H1 (cell line): Measurements from ENCODE around the gene TIGD1. TPM values are rescaled to one million over a fixed set of nuclear protein-coding genes. Genes with fewer than 3 reads are reported as not detected.

ENCODE experiments used
- CTCF ChIA-PET: fragments of 300-600 bp; sonication (Branson Sonifier 250); formaldehyde crosslinking; loops from one replicate; lab custom pipeline; 2021; ENCODE audit not compliant: partially characterized antibody; lab: Charles Lee
- POLR2A ChIA-PET: fragments of 300-600 bp; sonication (Branson Sonifier 250); formaldehyde crosslinking; loops from one replicate; lab custom pipeline; 2021; ENCODE audit warnings: inconsistent platforms; ENCODE audit not compliant: partially characterized antibody; lab: Charles Lee
- DNase-seq, 2 experiments: peaks; one replicate each; pipeline versions ENCODE4 v3.0.0 to v3.0.0-alpha.2; 2010 to 2022; ENCODE audit warnings: low spot score in 2 of 2, low read depth in 1 of 2, mixed read lengths in 1 of 2
- FAIRE-seq: peaks from 2 replicates; lab custom pipeline; 2011; peaks lifted over from hg19 to GRCh38; lab: Jason Lieb, UNC
- H2AFZ ChIP-seq: 2 replicates; pipeline ENCODE4 v1.8.1; 2012; ENCODE audit warnings: low read length, inconsistent platforms
- H2AK5ac ChIP-seq: 2 replicates; pipeline ENCODE4 v1.6.1; 2013; ENCODE audit warnings: low read depth, low read length
- H2BK120ac ChIP-seq: replicated peaks from 2 replicates; pipeline ENCODE3; 2013; ENCODE audit warnings: low read depth, low read length, inconsistent platforms
- H2BK12ac ChIP-seq: 2 replicates; pipeline ENCODE4 v1.6.1; 2013; ENCODE audit warnings: low read depth, low read length
- H2BK15ac ChIP-seq: 2 replicates; pipeline ENCODE4 v1.6.1; 2013; ENCODE audit warnings: low read length
- H2BK20ac ChIP-seq: 2 replicates; pipeline ENCODE4 v1.6.1; 2013; ENCODE audit warnings: low read length
- H2BK5ac ChIP-seq: 2 replicates; pipeline ENCODE4 v1.6.1; 2013; ENCODE audit warnings: low read depth, low read length
- H3K14ac ChIP-seq: 2 replicates; pipeline ENCODE4 v1.6.1; 2013; ENCODE audit warnings: inconsistent platforms; ENCODE audit not compliant: insufficient read length
- H3K18ac ChIP-seq: 2 replicates; pipeline ENCODE4 v1.6.1; 2013; ENCODE audit warnings: low read length; ENCODE audit errors: extremely low read depth
- H3K23ac ChIP-seq: 2 replicates; pipeline ENCODE4 v1.6.1; 2013; ENCODE audit warnings: inconsistent platforms; ENCODE audit not compliant: insufficient read length
- H3K23me2 ChIP-seq: 2 replicates; pipeline ENCODE4 v1.6.1; 2013; ENCODE audit warnings: low read depth, low read length
- H3K27ac ChIP-seq: 2 replicates; pipeline ENCODE4 v1.6.1; 2011; ENCODE audit warnings: low read depth, low read length, inconsistent platforms
- H3K27me3 ChIP-seq, 4 experiments: replicated peaks in 1 of 4; 1 replicate in 1 of 4; 2 replicates in 3 of 4; pipeline versions ENCODE4 v1.6.1 to v1.8.1; 2011 to 2013; ENCODE audit warnings: low read length in 3 of 4, mild to moderate bottlenecking in 3 of 4, inconsistent platforms in 2 of 4, mixed read lengths in 2 of 4, moderate library complexity in 1 of 4; ENCODE audit not compliant: control insufficient read depth in 3 of 4, insufficient read depth in 3 of 4; ENCODE audit errors: extremely low read depth in 1 of 4
- H3K36me3 ChIP-seq, 4 experiments: 2 replicates each; pipeline versions ENCODE4 v1.6.1 to v1.8.1; 2011 to 2013; ENCODE audit warnings: mild to moderate bottlenecking in 4 of 4, low read length in 3 of 4, moderate library complexity in 2 of 4, control low read depth in 1 of 4, inconsistent platforms in 1 of 4; ENCODE audit not compliant: insufficient read depth in 4 of 4, control insufficient read depth in 2 of 4
- H3K4ac ChIP-seq: replicated peaks from 2 replicates; pipeline ENCODE3; 2013; ENCODE audit warnings: low read length, low read depth, mixed read lengths, inconsistent platforms; ENCODE audit not compliant: insufficient read length
- H3K4me1 ChIP-seq, 4 experiments: replicated peaks in 1 of 4; 1 replicate in 1 of 4; 2 replicates in 3 of 4; pipeline versions ENCODE4 v1.6.1 to v1.8.1; 2011 to 2013; ENCODE audit warnings: low read length in 3 of 4, inconsistent platforms in 2 of 4, mixed read lengths in 1 of 4; ENCODE audit not compliant: insufficient read depth in 4 of 4, control insufficient read depth in 3 of 4
- H3K4me2 ChIP-seq, 2 experiments: 2 replicates each; pipeline versions ENCODE4 v1.6.1 to v1.8.1; 2011 to 2013; ENCODE audit warnings: low read depth in 2 of 2, low read length in 2 of 2, control low read depth in 1 of 2, inconsistent platforms in 1 of 2, mild to moderate bottlenecking in 1 of 2; ENCODE audit not compliant: insufficient read depth in 1 of 2
- H3K4me3 ChIP-seq, 4 experiments: fragments of 200-600, 300-600 bp in 1 of 4; sonication (generic), shearing (Covaris generic), sonication (Bioruptor Twin) in 1 of 4; 2 replicates each; pipeline versions ENCODE4 v1.5.1 to v1.8.1; 2011 to 2016; ENCODE audit warnings: low read length in 4 of 4, low read depth in 3 of 4, control low read depth in 2 of 4, inconsistent platforms in 2 of 4, mild to moderate bottlenecking in 2 of 4, mixed read lengths in 1 of 4, moderate library complexity in 1 of 4; ENCODE audit not compliant: insufficient read depth in 2 of 4; ENCODE audit errors: extremely low read depth in 1 of 4
- H3K56ac ChIP-seq: replicated peaks from 2 replicates; pipeline ENCODE3; 2013; ENCODE audit warnings: low read depth, mild to moderate bottlenecking, mixed read lengths, low read length, inconsistent platforms; ENCODE audit not compliant: insufficient read length
- H3K79me1 ChIP-seq: 2 replicates; pipeline ENCODE4 v1.6.1; 2013; ENCODE audit warnings: low read depth, low read length, control low read depth
- H3K79me2 ChIP-seq, 2 experiments: 2 replicates each; pipeline versions ENCODE4 v1.6.1 to v1.8.1; 2012 to 2013; ENCODE audit warnings: low read length in 2 of 2, mild to moderate bottlenecking in 2 of 2, inconsistent platforms in 1 of 2; ENCODE audit not compliant: insufficient read depth in 2 of 2, control insufficient read depth in 1 of 2
- H3K9ac ChIP-seq, 4 experiments: replicated peaks in 1 of 4; 1 replicate in 1 of 4; 2 replicates in 3 of 4; pipeline versions ENCODE4 v1.6.1 to v1.8.1; 2011 to 2013; ENCODE audit warnings: low read depth in 3 of 4, low read length in 3 of 4, control low read depth in 2 of 4, mild to moderate bottlenecking in 2 of 4, moderate library complexity in 2 of 4, inconsistent platforms in 1 of 4; ENCODE audit errors: extremely low read depth in 1 of 4
- H3K9me3 ChIP-seq, 2 experiments: 2 replicates each; pipeline versions ENCODE4 v1.6.1 to v1.8.1; 2012 to 2013; ENCODE audit warnings: mild to moderate bottlenecking in 2 of 2, moderate library complexity in 2 of 2, control low read depth in 1 of 2, inconsistent platforms in 1 of 2, low read depth in 1 of 2, low read length in 1 of 2, mixed read lengths in 1 of 2; ENCODE audit not compliant: insufficient read depth in 2 of 2
- H4K20me1 ChIP-seq, 2 experiments: replicated peaks in 1 of 2; 2 replicates each; pipeline versions ENCODE3 to v1.8.1; 2011 to 2013; ENCODE audit warnings: inconsistent platforms in 2 of 2, low read length in 2 of 2, mild to moderate bottlenecking in 1 of 2; ENCODE audit not compliant: insufficient read depth in 2 of 2, control insufficient read depth in 1 of 2
- H4K5ac ChIP-seq: 2 replicates; pipeline ENCODE4 v1.6.1; 2013; ENCODE audit warnings: low read length, low read depth, mixed read lengths, inconsistent platforms; ENCODE audit not compliant: insufficient read length
- H4K8ac ChIP-seq: 2 replicates; pipeline ENCODE4 v1.8.0; 2013; ENCODE audit warnings: mild to moderate bottlenecking, moderate library complexity, low read length, inconsistent platforms; ENCODE audit not compliant: insufficient read depth; ENCODE audit errors: extremely low read depth
- H4K91ac ChIP-seq: replicated peaks from 2 replicates; pipeline ENCODE3; 2013; ENCODE audit warnings: low read length, mixed read lengths, inconsistent platforms; ENCODE audit not compliant: insufficient read length
- CTCF ChIP-seq, 3 experiments: IDR thresholded peaks; 1 replicate in 2 of 3; 2 replicates in 1 of 3; pipeline versions ENCODE4 v1.5.1 to v1.6.1; 2011; ENCODE audit warnings: low read length in 3 of 3, mild to moderate bottlenecking in 3 of 3, inconsistent platforms in 2 of 3, low read depth in 1 of 3, moderate library complexity in 1 of 3; ENCODE audit not compliant: insufficient read depth in 1 of 3; ENCODE audit errors: control extremely low read depth in 1 of 3
- FOSL1 ChIP-seq: IDR thresholded peaks from 2 replicates; pipeline ENCODE4 v1.6.1; 2011; ENCODE audit warnings: mild to moderate bottlenecking, low read depth, low read length, moderate library complexity; ENCODE audit not compliant: insufficient read depth
- RNF2 ChIP-seq: fragments of 200-900, 300-1000 bp; sonication (generic); IDR thresholded peaks from 2 replicates; pipeline ENCODE4 v1.7.1; 2016; ENCODE audit warnings: borderline replicate concordance, low read depth, mild to moderate bottlenecking, antibody characterized with exemption, low read length; ENCODE audit not compliant: poor library complexity, severe bottlenecking; ENCODE audit errors: missing control alignments
- SP4 ChIP-seq: IDR thresholded peaks from 2 replicates; pipeline ENCODE4 v1.6.1; 2012; ENCODE audit warnings: low read length, inconsistent platforms
- SRF ChIP-seq: IDR thresholded peaks from 2 replicates; pipeline ENCODE4 v1.6.1; 2011; ENCODE audit warnings: mild to moderate bottlenecking, low read depth, low read length, moderate library complexity
- TAF7 ChIP-seq: optimal IDR thresholded peaks from 2 replicates; pipeline ENCODE3; 2011; ENCODE audit warnings: low read depth, mild to moderate bottlenecking, inconsistent platforms, low read length, moderate library complexity, borderline replicate concordance
- WGBS, 2 experiments: shearing (Covaris generic) in 1 of 2; methylation state at CpG; one replicate each; pipeline versions ENCODE4 v1.1.6 to v1.1.7; 2013 to 2015; ENCODE audit warnings: low lambda C conversion rate in 2 of 2, mixed read lengths in 2 of 2, inconsistent platforms in 1 of 2, low coverage in 1 of 2, missing lambda C conversion rate in 1 of 2; ENCODE audit not compliant: insufficient replicate concordance in 2 of 2, insufficient coverage in 1 of 2, insufficient read length in 1 of 2; ENCODE audit errors: extremely low coverage in 1 of 2, missing lambda C conversion rate in 1 of 2; 5-methylcytosine and 5-hydroxymethylcytosine counted together
- polyA plus RNA-seq, 7 experiments: library from polyadenylated mRNA; depleted of rRNA in 3 of 7; stranded (reverse) in 5 of 7; unstranded in 2 of 7; fragments of >200 nt in 5 of 7; fragments of 200-250 nt in 2 of 7; gene quantifications; 1 replicate in 5 of 7; 2 replicates in 1 of 7; 4 replicates in 1 of 7; pipeline versions ENCODE4 v1.2.1 to v1.2.3, GENCODE V29; 2011 to 2013; ENCODE audit warnings: missing spikeins in 2 of 7, mixed read lengths in 2 of 7
- total RNA-seq: library from RNA; stranded (reverse); fragmentation: NEBNext Ultra II Directional; extraction: Animal tissue kit (Norgen Biotek cat#: 25700); gene quantifications from 2 replicates; pipeline ENCODE4 v1.2.1, GENCODE V29; 2021

TIGD1 gene
- total and polyA plus RNA-seq, 2 of the 8 experiments (the other 6 are each of a cell fraction or from before 2014, with no cell fraction given) = 4.7 to 8.3 TPM

GRCh38 chr2:232568161-232568560, 17.8 kb upstream of the TIGD1 start:
- Histone ChIP-seq H3K36me3 (peaks cover 11 to 72% (median 49%) of the 10 kb centered on the region in 4 experiments), H3K79me2 (no peaks in the 10 kb centered on the region), H3K18ac (no peak overlapping the region), H2BK120ac (no peak overlapping the region), H2BK5ac (no peak overlapping the region), H2AK5ac (no peak overlapping the region), H3K4me3 (no peak overlapping the region), H3K23me2 (no peaks in the 10 kb centered on the region), H3K4ac (no peak overlapping the region), H3K9ac (no peak overlapping the region), H3K79me1 (peaks cover 2% of the 10 kb centered on the region; the same call in 1 of the 2 replicates), H2BK20ac (no peak overlapping the region), H3K23ac (no peak overlapping the region), H2BK12ac (no peak overlapping the region), H4K91ac (no peak overlapping the region), H3K27me3 (no peaks in the 10 kb centered on the region), H3K4me1 (no peaks in the 10 kb centered on the region), H3K14ac (no peak overlapping the region), H4K8ac (no peak overlapping the region), H2BK15ac (no peak overlapping the region), H3K56ac (no peak overlapping the region), H3K27ac (no peak overlapping the region), H3K9me3 (no peaks in the 10 kb centered on the region), H4K20me1 (peaks cover 0 to 8% of the 10 kb centered on the region in 2 experiments), H3K4me2 (no peak overlapping the region), H4K5ac (no peak overlapping the region), H2AFZ (no peak overlapping the region)
- TF ChIP-seq TAF7 = no peak
- no peak for TF ChIP-seq SP4
- TF ChIP-seq FOSL1 = no peak
- TF ChIP-seq SRF = no peak
- TF ChIP-seq RNF2 = no peak
- no peak for TF ChIP-seq CTCF (IDR thresholded peaks at IDR 0.05; ENCODE audit: control extremely low read depth in 1 of 3, insufficient read depth in 1 of 3, low read depth in 1 of 3, low read length in 3 of 3)
- DNase-seq = no peak
- POLR2A ChIA-PET = interaction anchor here (1.3 to 2.8 kb wide), 2 partner anchors 15 to 16 kb away, joined by 6 to 10 read pairs; no protein-coding TSS in a partner anchor
- WGBS, 2 experiments = 94% methylated on average over 5 of the region's 5 CpGs; no CpG with 5 or more reads in 1 of the 2 experiments
- FAIRE-seq = no peak
- CTCF ChIA-PET = interaction anchor here (0.6 to 1.8 kb wide), 2 partner anchors 31 to 232 kb away, joined by 3 to 6 read pairs; no protein-coding TSS in a partner anchor
